RCC 7860 (cell line): ENCODE measurements around the gene CHN1.

Source experiments
- DNase-seq: peaks from one replicate; pipeline ENCODE4 v3.0.0-alpha.2; 2015; ENCODE audit warnings: low spot score
- FAIRE-seq: peaks from 2 replicates; lab custom pipeline; 2012; peaks lifted over from hg19 to GRCh38; lab: Jason Lieb, UNC

The CHN1 gene

GRCh38 chr2:175011505-175011904 is 6.3 kb upstream of the CHN1 start:
- FAIRE-seq: no peak
- no peak for DNase-seq

DNA sequence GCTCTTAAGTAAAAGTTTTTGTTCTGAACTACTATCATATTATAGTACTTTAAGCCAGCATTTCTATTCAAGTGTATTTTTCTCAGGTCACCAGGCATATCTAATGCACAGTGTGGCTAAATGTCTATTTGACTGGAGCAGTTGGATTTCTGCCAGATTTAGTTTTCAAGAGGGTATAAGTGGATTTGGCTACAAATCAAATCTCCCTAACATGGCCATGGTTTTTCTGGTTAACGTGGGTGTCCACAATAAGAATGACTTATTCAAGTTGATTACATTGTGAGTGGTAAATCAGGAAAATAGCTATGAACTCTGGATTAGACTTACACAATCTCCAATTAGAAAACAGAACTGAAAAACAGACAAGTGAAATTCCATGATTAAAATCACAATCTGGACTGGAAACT is 5.7 kb upstream of the CHN1 start:
- FAIRE-seq: no peak
- DNase-seq: no peak

GRCh38 chr2:175009917-175010621 is 4.9 kb upstream of the CHN1 start:
- DNase-seq (no peak), FAIRE-seq (no peak)

DNA sequence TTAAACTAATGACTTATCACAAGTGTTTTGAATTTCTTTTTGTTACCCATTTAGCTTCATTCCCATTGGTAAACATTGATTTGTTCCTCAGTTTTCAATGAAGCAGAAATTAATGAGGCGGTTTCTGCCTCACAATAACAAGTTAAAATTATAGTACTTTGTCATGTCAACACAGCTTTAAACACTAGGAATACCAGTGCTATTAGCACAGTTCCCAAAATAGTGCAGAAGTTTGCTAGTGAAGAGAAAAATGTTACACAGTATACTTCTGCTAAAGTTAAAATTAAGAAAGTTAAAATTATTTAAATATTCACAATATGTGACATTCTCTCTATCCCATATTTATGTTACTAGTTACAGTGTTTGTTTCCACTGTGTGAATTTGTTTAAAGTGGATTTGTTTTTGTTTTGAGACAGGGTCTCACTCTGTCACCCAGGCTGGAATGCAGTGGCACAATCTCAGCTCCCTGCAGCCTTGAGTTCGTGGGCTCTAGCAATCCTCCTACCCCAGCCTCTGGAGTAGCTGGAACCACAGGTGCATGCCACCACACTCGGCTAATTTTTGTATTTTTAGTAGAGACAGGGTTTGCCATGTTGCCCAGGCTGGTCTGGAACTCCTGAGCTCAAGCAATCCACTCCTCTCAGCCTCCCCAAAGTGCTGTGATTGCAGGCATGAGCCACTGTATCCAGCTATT is 3.8 kb upstream of the CHN1 start:
- no peak for FAIRE-seq
- DNase-seq: no peak

- no peak for FAIRE-seq
- no peak for DNase-seq
Measured at GRCh38 chr2:175008009-175008408, 2.8 kb upstream of the CHN1 start.

GRCh38 chr2:175007510-175007909 is 2.3 kb upstream of the CHN1 start:
- DNase-seq (no peak), FAIRE-seq (no peak)

DNA sequence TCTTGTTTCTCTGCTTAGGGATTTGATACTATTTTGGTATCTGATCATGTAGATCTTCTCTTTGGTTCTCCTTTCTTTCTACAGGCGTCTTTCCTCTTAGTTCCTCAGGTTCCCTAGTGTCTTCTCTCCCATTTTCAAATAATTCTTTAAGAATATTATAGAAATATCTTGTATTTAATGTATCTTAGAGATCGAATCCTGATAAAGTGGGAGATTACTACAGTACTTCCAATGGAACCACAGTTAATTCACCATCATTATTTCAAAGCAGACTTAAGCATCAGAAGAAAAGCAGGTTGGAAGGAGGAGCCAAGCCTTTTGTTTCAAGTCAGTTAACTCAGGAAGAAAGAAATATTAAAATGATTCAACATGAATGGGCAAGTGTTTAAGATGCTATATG is 1.1 kb upstream of the CHN1 start:
- FAIRE-seq: no peak
- no peak for DNase-seq

GRCh38 chr2:175005733-175006264 is 618 bp upstream of the CHN1 start:
- no peak for FAIRE-seq

GRCh38 chr2:175004730-175004979 is 526 bp downstream of the CHN1 start:
- DNase-seq: no peak
- FAIRE-seq: no peak

More at GRCh38 chr2:175005733-175006264, 618 bp upstream of the CHN1 start:
- DNase-seq: no peak

GRCh38 chr2:175003875-175004729 is 1.1 kb downstream of the CHN1 start:
- DNase-seq: no peak
- FAIRE-seq: no peak

GRCh38 chr2:175002547-175003274 is 2.5 kb downstream of the CHN1 start:
- FAIRE-seq (no peak), DNase-seq (no peak)

GRCh38 chr2:175001566-175001965 is 3.6 kb downstream of the CHN1 start:
- FAIRE-seq: no peak
- DNase-seq: no peak

GRCh38 chr2:174997110-174997509 is 8.1 kb downstream of the CHN1 start:
- FAIRE-seq (no peak), DNase-seq (no peak)

DNA sequence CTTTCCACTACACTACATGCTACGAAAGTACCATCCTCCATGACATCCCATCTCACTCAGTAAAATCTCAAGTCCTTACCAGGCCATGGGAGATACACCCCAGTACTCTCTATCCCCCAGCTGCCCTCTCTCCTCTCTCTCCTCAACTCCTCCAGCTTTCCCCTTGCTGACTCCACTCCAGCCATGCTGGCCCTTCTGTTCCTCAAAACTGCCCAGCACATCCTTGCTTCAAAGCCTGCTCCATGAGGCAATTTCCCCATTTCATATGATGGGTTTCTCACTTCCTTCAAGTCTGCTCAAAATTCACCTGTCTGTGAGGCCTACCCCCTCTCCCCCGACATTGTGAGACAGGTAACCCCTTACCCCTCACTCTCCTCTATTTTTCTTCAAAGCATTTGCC is 8.6 kb downstream of the CHN1 start:
- no peak for FAIRE-seq

DNA sequence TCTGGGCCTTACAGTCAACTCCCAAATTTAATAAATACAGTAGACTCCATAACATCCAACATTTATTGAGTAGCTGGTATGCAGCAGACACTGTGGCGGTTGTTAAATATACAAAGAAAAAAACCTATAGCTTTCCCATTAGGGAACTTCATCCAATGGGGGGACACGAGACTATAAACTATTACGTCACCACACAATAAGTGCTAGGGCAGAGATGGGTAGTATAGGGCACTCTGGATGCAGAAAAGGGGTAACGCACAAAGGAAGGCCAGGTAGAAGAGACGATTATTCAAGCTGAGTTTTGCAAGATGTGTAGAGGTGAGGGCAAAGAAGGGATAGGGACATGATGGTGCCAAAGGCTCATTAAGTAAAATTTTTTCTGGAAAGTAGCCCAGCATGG is 10.8 kb downstream of the CHN1 start:
- no peak for FAIRE-seq
- DNase-seq: no peak

More for the DNA sequence above, 8.6 kb downstream of the CHN1 start:
- no peak for DNase-seq

GRCh38 chr2:174992886-174993285 is 12.3 kb downstream of the CHN1 start:
- FAIRE-seq: no peak
- DNase-seq: no peak

GRCh38 chr2:174985614-174986013 is 19.6 kb downstream of the CHN1 start:
- FAIRE-seq (peak; percentile 86), DNase-seq (no peak)

- no peak for FAIRE-seq
- DNase-seq: no peak
Measured at GRCh38 chr2:174984561-174984960, 20.6 kb downstream of the CHN1 start.

DNA sequence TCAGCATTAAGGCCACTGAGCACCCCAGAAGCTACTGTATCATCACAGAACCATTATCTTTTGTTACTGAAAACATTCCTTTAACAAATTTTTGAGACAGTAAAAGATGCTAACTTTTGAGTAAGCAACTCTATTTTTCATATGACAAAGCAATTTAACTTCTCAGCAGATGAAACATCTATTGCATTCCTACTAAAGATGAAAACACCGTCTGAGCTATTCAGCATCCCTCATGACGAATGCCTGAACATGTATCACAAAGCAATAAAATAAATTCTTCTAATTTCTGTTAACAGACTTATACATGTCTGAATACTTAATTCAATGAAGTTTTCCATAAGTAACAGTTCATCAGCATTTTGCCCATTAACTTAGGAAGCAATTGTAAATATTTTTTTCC is 23.9 kb downstream of the CHN1 start:
- DNase-seq (no peak), FAIRE-seq (no peak)

DNA sequence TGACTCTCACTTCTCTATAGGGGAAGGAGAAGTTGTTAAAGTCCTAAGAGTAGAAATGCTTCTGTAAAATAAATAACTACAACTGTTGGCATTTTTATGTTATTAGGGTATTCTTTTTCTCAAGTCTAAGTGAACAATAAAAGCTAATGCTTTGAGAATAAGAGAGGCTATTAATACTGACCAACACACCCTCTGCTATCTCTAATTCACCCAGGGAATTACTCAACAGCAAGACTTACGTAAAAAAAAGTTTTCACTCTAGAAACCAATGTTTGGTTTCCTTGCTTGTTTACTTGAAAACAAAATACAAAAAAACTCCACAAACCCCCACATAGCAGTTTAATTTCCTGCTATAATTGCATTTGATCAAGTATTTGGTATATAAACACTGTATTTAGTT is 25.2 kb downstream of the CHN1 start:
- no peak for DNase-seq
- FAIRE-seq: no peak

- no peak for DNase-seq
- FAIRE-seq: no peak
Measured at GRCh38 chr2:174977364-174977763, 27.8 kb downstream of the CHN1 start.
